EL (cell line): ENCODE data around the gene MED13L.
A peak's percentile ranks its signal among the peaks of the same experiment; 100 is the strongest.

Experiments used
- DNase-seq: peaks from one replicate; pipeline ENCODE4 v3.0.0-alpha.2; 2016

Gene MED13L

GRCh38 chr12:115930336-115930735, 347.2 kb downstream of the MED13L start:
- DNase-seq = no peak

GRCh38 chr12:115926037-115926670, 351.3 kb downstream of the MED13L start:
- DNase-seq = no peak

- DNase-seq = no peak
Observed at GRCh38 chr12:115923851-115924250, 353.6 kb downstream of the MED13L start.

GRCh38 chr12:115922952-115923564, 354.4 kb downstream of the MED13L start:
- DNase-seq = peak; percentile 11

DNA sequence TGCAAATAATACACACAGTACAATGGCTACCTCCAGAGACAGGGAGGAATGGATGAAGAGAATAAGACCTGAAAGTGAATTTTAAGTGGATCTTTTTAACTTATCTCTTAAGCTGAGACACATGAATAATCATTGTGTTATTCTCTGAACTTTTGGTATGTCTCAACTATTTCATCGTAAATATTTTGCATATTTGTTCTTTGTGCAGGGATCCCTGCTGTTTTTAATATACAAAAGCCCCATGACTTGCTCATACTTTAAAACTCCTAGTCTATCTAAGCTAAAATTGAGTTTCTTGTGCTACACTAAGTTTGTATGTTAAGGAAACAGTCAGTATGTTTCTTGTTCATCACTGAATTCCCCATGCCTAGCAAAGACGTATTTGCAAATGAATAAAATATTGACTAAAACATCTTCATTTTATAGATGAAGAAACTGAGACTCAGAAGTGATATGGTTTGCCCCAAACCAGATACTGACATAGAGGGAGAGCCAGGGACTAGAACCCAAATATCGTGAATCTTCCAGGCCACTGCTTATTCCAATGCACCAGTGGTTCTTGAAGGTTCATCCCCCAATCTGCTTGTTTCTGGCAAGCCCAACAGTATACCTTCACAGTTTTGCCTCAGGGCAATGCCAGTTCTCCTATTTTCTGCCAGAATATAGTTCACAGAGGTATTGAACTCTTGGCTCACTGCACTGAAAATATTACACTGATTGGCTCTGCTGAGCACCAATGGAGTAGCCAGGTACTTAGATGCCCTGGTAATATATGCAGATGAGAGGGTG, 356.9 kb downstream of the MED13L start:
- peak; percentile 64 for DNase-seq

DNA sequence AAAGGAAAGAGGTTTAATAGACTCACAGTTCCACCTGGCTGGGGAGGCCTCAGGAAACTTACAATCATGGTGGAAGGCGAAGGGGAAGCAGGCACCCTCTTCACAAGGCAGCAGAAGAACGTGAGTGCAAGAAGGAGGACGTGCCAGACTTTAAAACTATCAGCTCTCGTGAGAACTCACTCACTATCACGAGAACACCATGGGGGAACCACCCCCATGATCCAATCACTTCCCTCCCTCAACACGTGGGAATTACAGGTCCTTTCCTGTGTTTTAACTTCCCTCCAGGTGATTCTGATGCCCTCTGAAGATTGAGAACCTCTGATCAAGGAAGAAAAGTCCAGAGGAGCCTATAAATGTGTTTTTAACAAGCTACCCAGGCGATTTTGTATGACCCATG, 358.7 kb downstream of the MED13L start:
- no peak for DNase-seq

DNA sequence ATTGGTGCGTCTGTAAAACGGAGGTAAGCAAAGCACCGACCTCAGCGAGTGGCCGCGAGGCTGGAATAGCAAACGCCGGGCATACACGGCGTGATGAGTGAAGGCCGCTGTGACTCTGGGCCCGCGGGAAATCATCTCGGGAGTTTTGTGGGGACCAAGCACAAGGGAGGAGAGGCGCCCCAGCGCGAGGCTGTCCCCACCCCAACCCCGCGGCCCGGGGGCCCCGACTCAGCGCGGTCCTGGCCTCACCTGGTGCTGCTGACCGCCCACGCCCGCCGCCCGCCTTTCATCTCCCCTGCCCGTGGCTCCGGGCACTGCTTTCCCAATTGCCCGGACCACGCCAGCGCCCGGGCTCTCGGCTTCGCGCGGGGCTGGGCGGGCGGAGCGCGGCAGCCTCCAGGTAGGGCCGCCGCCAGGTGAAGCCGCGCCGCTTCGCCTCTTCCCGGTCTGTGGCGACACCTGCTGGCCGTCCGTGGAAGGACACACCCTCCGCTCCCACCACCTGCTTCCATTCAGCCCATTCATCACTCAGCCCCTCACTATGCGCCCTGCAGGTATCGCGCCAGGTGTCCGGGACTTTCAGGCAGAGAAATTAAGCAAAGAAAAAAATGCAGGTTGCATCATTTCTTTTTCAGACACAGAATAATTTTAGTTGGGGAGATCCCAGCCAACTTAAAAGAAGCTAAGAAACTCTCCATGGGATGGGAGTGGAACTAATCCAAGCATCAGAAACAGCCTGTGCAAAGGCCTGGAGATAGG, 360.4 kb downstream of the MED13L start:
- DNase-seq = peak; percentile 17

GRCh38 chr12:115914122-115914521, 363.4 kb downstream of the MED13L start:
- no peak for DNase-seq

DNA sequence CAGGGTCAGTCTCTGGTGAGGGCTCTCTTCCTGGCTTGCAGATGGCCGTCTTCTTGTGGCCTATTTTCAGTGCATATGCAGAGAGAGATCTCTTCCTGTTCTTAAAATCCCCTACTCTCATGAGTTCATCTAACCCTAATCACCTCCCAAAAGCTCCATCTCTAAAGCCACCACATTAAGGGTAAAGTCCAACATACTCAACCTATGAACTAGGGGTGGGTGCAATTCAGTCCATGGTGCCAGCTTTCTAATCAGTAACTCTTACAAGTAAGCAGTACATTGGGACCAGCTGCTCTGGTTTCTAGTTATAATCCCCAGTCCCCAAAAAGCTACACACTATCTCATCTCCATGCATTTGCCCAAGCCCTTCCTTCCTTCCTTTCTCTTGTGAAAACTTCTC, 365.1 kb downstream of the MED13L start:
- DNase-seq = no peak

DNA sequence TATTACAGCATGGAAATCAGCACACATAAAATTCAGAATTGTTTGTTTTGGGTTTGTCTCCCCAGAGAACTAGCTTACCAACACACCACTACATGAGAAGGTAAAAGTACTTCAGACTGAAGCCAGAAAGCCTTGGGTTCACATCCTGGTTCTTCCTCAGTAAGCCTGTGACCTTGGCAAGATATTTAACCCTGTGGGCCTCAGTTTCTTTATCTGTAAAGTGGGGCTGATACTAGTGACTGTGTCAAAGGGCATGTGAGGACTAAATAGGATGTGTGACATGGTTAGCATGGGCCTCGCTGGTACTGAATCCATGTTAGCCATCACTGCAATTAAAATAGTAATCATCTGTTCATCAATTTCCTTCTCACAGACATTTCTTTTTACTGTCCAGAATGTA, 366.1 kb downstream of the MED13L start:
- no peak for DNase-seq

DNA sequence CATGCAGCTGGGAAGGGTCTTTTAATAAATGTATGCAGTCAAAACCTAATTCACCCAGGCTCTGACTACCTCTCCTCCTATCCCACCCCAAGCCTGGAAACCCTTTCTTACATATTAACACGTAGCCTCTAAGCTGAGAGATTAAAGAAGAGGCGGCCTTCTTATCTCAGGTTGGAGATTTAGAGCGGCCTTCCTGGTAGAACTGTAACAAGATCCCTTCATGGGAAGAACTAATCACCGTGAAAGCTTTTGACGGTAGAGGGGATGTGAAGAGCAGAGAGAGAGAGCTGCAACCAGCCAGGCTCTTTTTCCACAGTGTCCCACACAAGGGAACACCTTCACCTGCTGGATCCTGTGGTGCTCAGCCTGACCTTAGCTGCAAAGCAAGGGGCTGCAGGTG, 367.4 kb downstream of the MED13L start:
- no peak for DNase-seq
